DOHH2 (cell line): ENCODE measurements around the gene ATP2B2.

ENCODE experiments used
- H3F3A ChIP-seq: fragments of 200-600 bp; sonication (generic), shearing (Covaris generic); 2 replicates; pipeline ENCODE4 v1.6.0; 2016; ENCODE audit warnings: antibody characterized with exemption, mild to moderate bottlenecking; ENCODE audit not compliant: control insufficient read depth, insufficient read depth
- H3K27ac ChIP-seq: fragments of 200-600 bp; sonication (generic); 2 replicates; pipeline ENCODE4 v1.5.1; 2014; ENCODE audit warnings: low read depth, mild to moderate bottlenecking, low read length, moderate library complexity
- H3K27me3 ChIP-seq: fragments of 200-600 bp; sonication (generic); 2 replicates; pipeline ENCODE4 v1.6.1; 2014; ENCODE audit warnings: mild to moderate bottlenecking, low read length, mixed read lengths; ENCODE audit not compliant: control insufficient read depth
- H3K36me3 ChIP-seq: fragments of 200-600 bp; sonication (generic); 2 replicates; pipeline ENCODE4 v1.6.1; 2014; ENCODE audit warnings: mild to moderate bottlenecking, low read length, moderate library complexity, mixed read lengths; ENCODE audit not compliant: control insufficient read depth
- H3K4me1 ChIP-seq: fragments of 200-600 bp; sonication (generic); 2 replicates; pipeline ENCODE4 v1.6.1; 2014; ENCODE audit warnings: mild to moderate bottlenecking, low read length, mixed read lengths; ENCODE audit not compliant: control insufficient read depth
- H3K4me2 ChIP-seq: fragments of 200-600 bp; sonication (generic); 2 replicates; pipeline ENCODE4 v1.6.0; 2014; ENCODE audit warnings: mild to moderate bottlenecking, low read length, moderate library complexity
- H3K4me3 ChIP-seq: fragments of 200-600 bp; sonication (generic); 2 replicates; pipeline ENCODE4 v1.5.1; 2014; ENCODE audit warnings: mild to moderate bottlenecking, low read length, mixed read lengths
- H3K79me2 ChIP-seq: fragments of 200-600 bp; sonication (generic); 2 replicates; pipeline ENCODE4 v1.6.1; 2014; ENCODE audit warnings: mild to moderate bottlenecking, low read length, mixed read lengths; ENCODE audit not compliant: control insufficient read depth
- H3K9me2 ChIP-seq: fragments of 200-600 bp; sonication (generic); replicated peaks from 2 replicates; pipeline ENCODE4 v1.6.1; 2014; ENCODE audit warnings: mild to moderate bottlenecking, low read length, mixed read lengths; ENCODE audit not compliant: control insufficient read depth
- H3K9me3 ChIP-seq: fragments of 200-600 bp; sonication (generic); 2 replicates; pipeline ENCODE4 v1.6.1; 2014; ENCODE audit warnings: antibody characterized with exemption, low read length, mixed read lengths; ENCODE audit not compliant: control insufficient read depth, insufficient read depth
- H4K20me1 ChIP-seq: fragments of 200-600 bp; sonication (generic); 2 replicates; pipeline ENCODE4 v1.6.0; 2014; ENCODE audit warnings: low read depth, mild to moderate bottlenecking, antibody characterized with exemption, low read length, moderate library complexity; ENCODE audit not compliant: control insufficient read depth, insufficient read depth
- EZH2phosphoT487 ChIP-seq: fragments of 200-600 bp; sonication (generic); IDR thresholded peaks from 2 replicates; pipeline ENCODE4 v1.6.1; 2017; ENCODE audit warnings: borderline replicate concordance, mild to moderate bottlenecking, antibody characterized with exemption, low read length, moderate library complexity, mixed read lengths
- TF ChIP-seq, protein P1 (sequence below): fragments of 200-600 bp; sonication (generic); IDR thresholded peaks from one replicate; pipeline ENCODE4 v1.5.1; 2014; ENCODE audit warnings: antibody characterized with exemption, mild to moderate bottlenecking, low read depth, low read length; ENCODE audit not compliant: poor library complexity, severe bottlenecking

The ATP2B2 gene

DNA sequence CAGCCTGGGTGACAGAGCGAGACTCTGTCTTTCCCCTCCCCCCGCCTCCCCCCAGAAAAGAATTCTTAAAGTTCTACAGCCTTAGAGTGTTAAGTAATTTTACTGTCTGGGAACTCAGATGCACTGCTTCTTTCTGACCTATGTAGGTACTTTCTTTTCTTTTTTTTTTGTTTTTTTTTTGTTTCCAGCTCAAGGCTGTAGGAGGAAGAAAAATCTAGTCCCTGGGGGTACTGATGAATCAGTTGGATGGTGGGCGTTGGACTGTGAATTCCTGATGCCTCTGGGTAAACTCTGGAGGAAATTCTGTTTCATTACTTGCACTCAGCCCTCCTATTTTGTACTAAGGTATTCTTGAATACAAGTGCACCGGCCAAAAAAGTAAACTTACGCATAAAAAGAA lies 223.4 kb downstream of the ATP2B2 start:
- TF ChIP-seq EZH2phosphoT487, result no peak
- TF ChIP-seq, protein P1, sequence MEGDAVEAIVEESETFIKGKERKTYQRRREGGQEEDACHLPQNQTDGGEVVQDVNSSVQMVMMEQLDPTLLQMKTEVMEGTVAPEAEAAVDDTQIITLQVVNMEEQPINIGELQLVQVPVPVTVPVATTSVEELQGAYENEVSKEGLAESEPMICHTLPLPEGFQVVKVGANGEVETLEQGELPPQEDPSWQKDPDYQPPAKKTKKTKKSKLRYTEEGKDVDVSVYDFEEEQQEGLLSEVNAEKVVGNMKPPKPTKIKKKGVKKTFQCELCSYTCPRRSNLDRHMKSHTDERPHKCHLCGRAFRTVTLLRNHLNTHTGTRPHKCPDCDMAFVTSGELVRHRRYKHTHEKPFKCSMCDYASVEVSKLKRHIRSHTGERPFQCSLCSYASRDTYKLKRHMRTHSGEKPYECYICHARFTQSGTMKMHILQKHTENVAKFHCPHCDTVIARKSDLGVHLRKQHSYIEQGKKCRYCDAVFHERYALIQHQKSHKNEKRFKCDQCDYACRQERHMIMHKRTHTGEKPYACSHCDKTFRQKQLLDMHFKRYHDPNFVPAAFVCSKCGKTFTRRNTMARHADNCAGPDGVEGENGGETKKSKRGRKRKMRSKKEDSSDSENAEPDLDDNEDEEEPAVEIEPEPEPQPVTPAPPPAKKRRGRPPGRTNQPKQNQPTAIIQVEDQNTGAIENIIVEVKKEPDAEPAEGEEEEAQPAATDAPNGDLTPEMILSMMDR, result no peak
- no peak overlapping the region for H3K4me3 ChIP-seq
- no peaks in the 10 kb centered on the region for H3K9me3 ChIP-seq

DNA sequence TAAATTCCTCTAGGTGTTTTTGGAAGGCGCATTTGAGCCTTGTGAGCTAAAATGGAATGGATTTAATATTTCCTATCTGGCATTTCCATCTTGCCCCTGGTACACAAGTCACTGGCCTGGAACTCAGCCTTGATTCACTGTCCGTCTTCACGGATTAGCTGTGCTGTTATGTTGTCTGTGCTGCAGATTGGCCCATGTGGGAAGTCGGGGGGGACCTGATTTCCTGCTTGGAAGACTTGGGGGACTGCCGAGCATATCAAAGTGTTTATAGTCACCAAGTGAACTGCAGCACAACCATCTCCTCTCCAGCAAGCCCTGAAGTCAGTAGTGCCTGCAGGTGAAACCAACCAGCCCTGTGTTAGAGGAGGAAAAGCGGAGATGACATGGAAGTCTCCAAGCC lies 224.8 kb downstream of the ATP2B2 start:
- Histone ChIP-seq H3K27me3 (no peaks in the 10 kb centered on the region), H3K4me2 (no peak overlapping the region), H3K4me1 (0 out of 2 replicates have a peak, but pooled peaks cover 3% of the 10 kb centered on the region), H3F3A (peaks cover 1% of the 10 kb centered on the region), H3K9me2 (no peaks in the 10 kb centered on the region), H3K27ac (no peak overlapping the region), H4K20me1 (peaks cover 14% of the 10 kb centered on the region; the same call in 1 of the 2 replicates), H3K36me3 (peaks cover 87% of the 10 kb centered on the region), H3K9me3 (no peaks in the 10 kb centered on the region), H3K4me3 (no peak overlapping the region), H3K79me2 (peaks cover 37% of the 10 kb centered on the region)
- TF ChIP-seq, protein P1, result peak; percentile 8
- no peak for TF ChIP-seq EZH2phosphoT487

More for the DNA sequence above, 223.4 kb downstream of the ATP2B2 start:
- H3K4me1 ChIP-seq, result 0 out of 2 replicates have a peak, but pooled peaks cover 3% of the 10 kb centered on the region
- H3K4me2 ChIP-seq, result no peak overlapping the region
- no peak overlapping the region for H3K27ac ChIP-seq
- peaks cover 24% of the 10 kb centered on the region for H3K79me2 ChIP-seq
- peaks cover 6% of the 10 kb centered on the region for H3F3A ChIP-seq
- H3K9me2 ChIP-seq, result no peaks in the 10 kb centered on the region
- peaks cover 82% of the 10 kb centered on the region for H3K36me3 ChIP-seq
- H3K27me3 ChIP-seq, result no peaks in the 10 kb centered on the region
- H4K20me1 ChIP-seq, result peaks cover 8% of the 10 kb centered on the region; the same call in 1 of the 2 replicates

DNA sequence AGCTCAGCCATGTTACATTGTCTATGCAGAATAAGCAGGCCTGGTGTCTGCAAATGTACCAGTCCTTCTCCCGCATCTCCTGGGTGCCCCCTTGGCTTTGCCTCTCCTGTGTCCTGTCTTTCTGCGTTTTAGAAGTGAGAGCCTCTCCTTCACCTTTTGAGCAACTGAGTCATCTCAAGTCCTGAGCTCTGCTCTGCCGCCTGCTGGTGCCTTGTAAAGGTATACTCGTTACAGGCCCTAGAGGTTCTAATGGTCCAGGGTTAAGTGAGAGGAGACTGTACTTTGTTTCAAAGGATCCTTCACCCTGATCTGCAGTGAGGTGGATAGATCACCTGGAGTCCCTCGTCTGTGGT lies 225.2 kb downstream of the ATP2B2 start:
- Histone ChIP-seq H3K4me1 (0 out of 2 replicates have a peak, but pooled peaks cover 3% of the 10 kb centered on the region), H3K27me3 (no peaks in the 10 kb centered on the region), H3K9me2 (no peaks in the 10 kb centered on the region), H4K20me1 (peaks cover 17% of the 10 kb centered on the region; the same call in 1 of the 2 replicates), H3K27ac (no peak overlapping the region), H3K4me3 (no peak overlapping the region), H3K9me3 (no peaks in the 10 kb centered on the region), H3K36me3 (peaks cover 89% of the 10 kb centered on the region), H3F3A (no peaks in the 10 kb centered on the region; the same call in 1 of the 2 replicates), H3K4me2 (no peak overlapping the region), H3K79me2 (peaks cover 42% of the 10 kb centered on the region)
- no peak for TF ChIP-seq EZH2phosphoT487
- TF ChIP-seq, protein P1, result peak; percentile 36
